Parathyroid adenoma (tissue), 2 donors: Measurements from ENCODE around the gene ADGRG3.

ENCODE experiments used
- H2AFZ ChIP-seq: fragments of 300-600 bp; sonication (generic); one replicate; pipeline ENCODE4 v1.7.0; 2017; ENCODE audit warnings: antibody characterized with exemption, mild to moderate bottlenecking
- H3K27ac ChIP-seq: fragments of 300-600 bp; sonication (generic); one replicate; pipeline ENCODE4 v1.7.0; 2017
- H3K27me3 ChIP-seq: fragments of 300-600 bp; sonication (generic); one replicate; pipeline ENCODE4 v1.7.0; 2017; ENCODE audit warnings: low read length; ENCODE audit not compliant: control insufficient read depth, insufficient read depth
- H3K36me3 ChIP-seq: fragments of 300-600 bp; sonication (generic); one replicate; pipeline ENCODE4 v1.7.0; 2017; ENCODE audit warnings: low read length; ENCODE audit not compliant: control insufficient read depth, insufficient read depth
- H3K4me1 ChIP-seq: fragments of 300-600 bp; sonication (generic); one replicate; pipeline ENCODE4 v1.7.0; 2017; ENCODE audit warnings: control low read depth
- H3K4me2 ChIP-seq: fragments of 300-600 bp; sonication (generic); one replicate; pipeline ENCODE4 v1.7.0; 2017; ENCODE audit warnings: low read length
- H3K4me3 ChIP-seq: fragments of 300-600 bp; sonication (generic); one replicate; pipeline ENCODE4 v1.7.0; 2017; ENCODE audit warnings: low read depth, low read length
- H3K79me2 ChIP-seq: fragments of 300-600 bp; sonication (generic); one replicate; pipeline ENCODE4 v1.7.0; 2017; ENCODE audit warnings: control low read depth
- H3K9ac ChIP-seq: fragments of 300-600 bp; sonication (generic); one replicate; pipeline ENCODE4 v1.7.0; 2017; ENCODE audit warnings: mild to moderate bottlenecking
- H3K9me3 ChIP-seq: fragments of 300-600 bp; sonication (generic); one replicate; pipeline ENCODE4 v1.7.0; 2017; ENCODE audit warnings: low read length; ENCODE audit not compliant: control insufficient read depth
- TF ChIP-seq, protein P1 (sequence below): fragments of 300-600 bp; sonication (generic); IDR thresholded peaks from one replicate; pipeline ENCODE4 v1.7.0; 2017; ENCODE audit warnings: antibody characterized with exemption, mild to moderate bottlenecking
- donor health status: primary hyperparathyroidism.

ADGRG3 gene

DNA sequence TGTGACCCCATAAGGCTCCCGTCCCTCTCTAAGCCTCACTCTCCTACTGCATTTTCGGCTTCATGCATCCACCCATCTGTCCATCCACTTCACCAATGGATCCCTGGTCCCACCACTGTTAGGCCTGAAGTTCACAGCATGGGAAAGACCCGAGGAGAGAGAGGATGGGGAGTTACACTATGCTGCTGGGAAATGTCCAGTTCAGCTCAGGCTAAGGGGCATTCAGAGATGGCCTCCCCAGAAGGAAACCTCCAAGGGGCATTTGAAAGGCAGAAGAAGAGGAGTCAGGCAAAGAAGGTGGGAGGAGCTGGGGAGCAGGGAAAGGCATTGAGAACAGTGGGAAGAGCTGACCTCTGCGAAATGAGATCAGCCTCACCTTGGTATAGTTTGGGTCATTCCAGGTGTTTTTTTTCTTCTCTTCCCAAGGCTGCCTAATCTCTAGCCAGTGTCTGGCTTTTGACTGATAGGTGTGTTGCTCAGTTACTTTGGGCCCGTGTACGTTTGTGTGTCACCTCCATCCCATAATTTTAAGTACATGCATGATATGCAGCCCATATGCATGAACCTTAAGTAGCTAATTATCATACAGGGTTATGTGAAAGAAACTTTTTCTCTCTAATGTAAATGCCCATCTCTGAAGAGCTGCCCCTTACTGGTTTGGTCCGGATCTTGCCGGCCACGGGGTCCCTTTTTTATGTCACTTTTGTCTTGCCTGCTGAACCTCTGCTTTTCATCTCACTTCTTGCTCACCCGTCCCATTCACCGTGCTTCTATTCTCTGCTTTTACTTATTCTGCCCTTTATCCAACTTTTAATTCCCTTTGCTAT lies 14.9 kb downstream of the ADGRG3 start:
- no peaks in the 10 kb centered on the region for H3K79me2 ChIP-seq
- no peaks in the 10 kb centered on the region for H3K36me3 ChIP-seq
- H3K9ac ChIP-seq, result no peak overlapping the region
- no peak overlapping the region for H3K4me3 ChIP-seq
- TF ChIP-seq, protein P1, sequence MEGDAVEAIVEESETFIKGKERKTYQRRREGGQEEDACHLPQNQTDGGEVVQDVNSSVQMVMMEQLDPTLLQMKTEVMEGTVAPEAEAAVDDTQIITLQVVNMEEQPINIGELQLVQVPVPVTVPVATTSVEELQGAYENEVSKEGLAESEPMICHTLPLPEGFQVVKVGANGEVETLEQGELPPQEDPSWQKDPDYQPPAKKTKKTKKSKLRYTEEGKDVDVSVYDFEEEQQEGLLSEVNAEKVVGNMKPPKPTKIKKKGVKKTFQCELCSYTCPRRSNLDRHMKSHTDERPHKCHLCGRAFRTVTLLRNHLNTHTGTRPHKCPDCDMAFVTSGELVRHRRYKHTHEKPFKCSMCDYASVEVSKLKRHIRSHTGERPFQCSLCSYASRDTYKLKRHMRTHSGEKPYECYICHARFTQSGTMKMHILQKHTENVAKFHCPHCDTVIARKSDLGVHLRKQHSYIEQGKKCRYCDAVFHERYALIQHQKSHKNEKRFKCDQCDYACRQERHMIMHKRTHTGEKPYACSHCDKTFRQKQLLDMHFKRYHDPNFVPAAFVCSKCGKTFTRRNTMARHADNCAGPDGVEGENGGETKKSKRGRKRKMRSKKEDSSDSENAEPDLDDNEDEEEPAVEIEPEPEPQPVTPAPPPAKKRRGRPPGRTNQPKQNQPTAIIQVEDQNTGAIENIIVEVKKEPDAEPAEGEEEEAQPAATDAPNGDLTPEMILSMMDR, result no peak
- H3K27ac ChIP-seq, result no peak overlapping the region
- H2AFZ ChIP-seq, result peak overlapping the region; percentile 35
- no peaks in the 10 kb centered on the region for H3K4me1 ChIP-seq
- H3K4me2 ChIP-seq, result no peak overlapping the region
- H3K27me3 ChIP-seq, result no peaks in the 10 kb centered on the region
- H3K9me3 ChIP-seq, result no peaks in the 10 kb centered on the region

DNA sequence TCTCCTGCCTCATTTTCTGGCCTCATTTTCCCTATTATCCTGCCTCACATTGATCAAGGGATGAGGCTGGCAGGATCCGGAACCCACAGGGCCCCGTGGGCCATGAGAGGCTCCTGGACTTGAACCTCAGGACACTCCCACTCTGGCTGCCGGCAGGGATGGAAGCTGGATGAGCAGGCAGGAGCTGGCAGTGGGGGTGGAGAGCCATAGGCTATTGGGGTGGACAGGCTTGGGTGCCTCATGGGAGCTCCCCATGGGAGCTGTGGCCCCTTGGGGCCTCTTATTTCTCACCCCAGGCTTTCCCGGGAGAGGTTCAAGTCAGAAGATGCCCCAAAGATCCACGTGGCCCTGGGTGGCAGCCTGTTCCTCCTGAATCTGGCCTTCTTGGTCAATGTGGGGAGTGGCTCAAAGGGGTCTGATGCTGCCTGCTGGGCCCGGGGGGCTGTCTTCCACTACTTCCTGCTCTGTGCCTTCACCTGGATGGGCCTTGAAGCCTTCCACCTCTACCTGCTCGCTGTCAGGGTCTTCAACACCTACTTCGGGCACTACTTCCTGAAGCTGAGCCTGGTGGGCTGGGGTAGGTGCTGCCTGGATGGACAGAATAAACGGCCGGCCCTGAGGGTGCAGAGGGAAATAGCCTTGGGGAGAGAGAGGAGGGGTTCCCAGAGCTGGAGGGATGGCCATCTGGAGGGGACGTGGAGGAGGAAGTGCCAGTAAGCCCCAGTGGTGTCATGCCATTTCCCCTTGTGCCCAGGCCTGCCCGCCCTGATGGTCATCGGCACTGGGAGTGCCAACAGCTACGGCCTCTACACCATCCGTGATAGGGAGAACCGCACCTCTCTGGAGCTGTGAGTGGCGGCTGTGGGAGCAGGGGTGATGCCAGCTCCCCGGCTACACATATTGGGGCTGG lies 15.8 kb downstream of the ADGRG3 start:
- no peaks in the 10 kb centered on the region for H3K27me3 ChIP-seq
- H3K27ac ChIP-seq, result no peak overlapping the region
- no peak overlapping the region for H3K4me2 ChIP-seq
- H3K9ac ChIP-seq, result no peak overlapping the region
- no peaks in the 10 kb centered on the region for H3K36me3 ChIP-seq
- H3K9me3 ChIP-seq, result no peaks in the 10 kb centered on the region
- H3K4me1 ChIP-seq, result no peaks in the 10 kb centered on the region
- H3K79me2 ChIP-seq, result no peaks in the 10 kb centered on the region
- no peak overlapping the region for H2AFZ ChIP-seq
- H3K4me3 ChIP-seq, result no peak overlapping the region
- TF ChIP-seq, protein P1, result no peak

DNA sequence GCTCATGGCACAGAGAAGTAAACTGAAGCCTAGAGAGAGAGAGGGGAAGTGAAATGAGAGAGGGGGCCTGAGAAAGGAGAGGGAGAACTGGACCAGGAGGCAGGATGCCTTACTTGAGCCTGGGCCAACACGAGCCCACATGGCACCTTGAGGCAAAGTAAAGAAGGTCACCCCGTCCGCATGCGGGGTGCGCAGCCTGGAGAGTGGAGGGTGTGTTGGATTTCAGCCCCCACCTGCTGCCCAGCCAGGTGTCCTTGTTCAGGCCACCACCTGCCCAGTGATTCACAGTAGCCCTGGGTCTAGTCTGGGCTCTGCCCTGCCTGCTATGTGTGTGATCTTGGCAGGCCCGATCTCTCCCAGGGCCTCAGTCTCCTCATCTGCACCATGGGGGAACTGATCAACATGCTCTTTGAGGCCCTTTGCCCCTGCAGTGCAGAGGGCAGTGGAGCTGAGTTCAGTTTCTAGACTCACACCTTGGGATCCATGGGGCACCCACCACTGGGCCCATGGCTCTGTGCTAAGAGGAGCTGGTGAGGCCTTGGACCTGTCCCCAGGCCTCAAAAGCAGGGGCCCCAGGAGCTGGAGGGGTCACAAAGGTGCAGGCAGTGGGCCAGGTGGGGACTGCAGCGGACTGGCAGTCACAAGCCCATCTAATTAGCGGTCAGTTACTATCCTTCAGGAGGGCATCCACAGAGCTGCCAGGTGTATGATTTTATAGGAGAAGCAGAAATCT lies 16.7 kb downstream of the ADGRG3 start:
- H3K9me3 ChIP-seq, result no peaks in the 10 kb centered on the region
- no peak overlapping the region for H3K4me3 ChIP-seq
- no peaks in the 10 kb centered on the region for H3K36me3 ChIP-seq
- no peaks in the 10 kb centered on the region for H3K27me3 ChIP-seq
- H3K79me2 ChIP-seq, result no peaks in the 10 kb centered on the region
- peaks cover 3% of the 10 kb centered on the region for H3K4me1 ChIP-seq
- no peak overlapping the region for H3K27ac ChIP-seq
- H3K9ac ChIP-seq, result no peak overlapping the region
- no peak overlapping the region for H2AFZ ChIP-seq
- H3K4me2 ChIP-seq, result no peak overlapping the region
- TF ChIP-seq, protein P1, result no peak

DNA sequence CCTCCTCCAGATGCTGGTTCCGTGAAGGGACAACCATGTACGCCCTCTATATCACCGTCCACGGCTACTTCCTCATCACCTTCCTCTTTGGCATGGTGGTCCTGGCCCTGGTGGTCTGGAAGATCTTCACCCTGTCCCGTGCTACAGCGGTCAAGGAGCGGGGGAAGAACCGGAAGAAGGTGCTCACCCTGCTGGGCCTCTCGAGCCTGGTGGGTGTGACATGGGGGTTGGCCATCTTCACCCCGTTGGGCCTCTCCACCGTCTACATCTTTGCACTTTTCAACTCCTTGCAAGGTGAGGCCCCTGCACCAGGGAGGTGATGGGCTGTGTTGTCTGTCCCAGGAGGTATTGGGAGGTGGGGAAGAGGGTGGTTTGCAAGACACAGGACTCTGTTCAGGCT lies 17.5 kb downstream of the ADGRG3 start:
- Histone ChIP-seq H3K79me2 (no peaks in the 10 kb centered on the region), H3K9ac (no peak overlapping the region), H3K9me3 (no peaks in the 10 kb centered on the region), H3K4me1 (peaks cover 8% of the 10 kb centered on the region), H3K4me3 (no peak overlapping the region), H3K27me3 (no peaks in the 10 kb centered on the region), H3K36me3 (no peaks in the 10 kb centered on the region), H3K4me2 (no peak overlapping the region), H2AFZ (no peak overlapping the region), H3K27ac (no peak overlapping the region)
- TF ChIP-seq, protein P1, result no peak
